GM12872 (cell line): Measurements from ENCODE around the gene MACROH2A2.

Experiments used
- CTCF ChIP-seq: IDR thresholded peaks from 3 replicates; pipeline ENCODE4 v1.5.1; 2011; ENCODE audit warnings: low read depth, mild to moderate bottlenecking, low read length, moderate library complexity; ENCODE audit not compliant: insufficient read depth

The MACROH2A2 gene

GRCh38 chr10:70087616-70088307, 35.1 kb downstream of the MACROH2A2 start:
- TF ChIP-seq CTCF: no peak

- TF ChIP-seq CTCF: no peak
Observed at GRCh38 chr10:70088308-70088698, 35.7 kb downstream of the MACROH2A2 start.

- TF ChIP-seq CTCF: no peak
Observed at GRCh38 chr10:70090013-70090412, 37.4 kb downstream of the MACROH2A2 start.

GRCh38 chr10:70090951-70091350, 38.3 kb downstream of the MACROH2A2 start:
- no peak for TF ChIP-seq CTCF

GRCh38 chr10:70092389-70092718, 39.7 kb downstream of the MACROH2A2 start:
- TF ChIP-seq CTCF: no peak

GRCh38 chr10:70093335-70093944, 40.8 kb downstream of the MACROH2A2 start:
- TF ChIP-seq CTCF: no peak

GRCh38 chr10:70094250-70094649, 41.6 kb downstream of the MACROH2A2 start:
- TF ChIP-seq CTCF: no peak
